ENCODE data around the gene KIAA0930.

DNA sequence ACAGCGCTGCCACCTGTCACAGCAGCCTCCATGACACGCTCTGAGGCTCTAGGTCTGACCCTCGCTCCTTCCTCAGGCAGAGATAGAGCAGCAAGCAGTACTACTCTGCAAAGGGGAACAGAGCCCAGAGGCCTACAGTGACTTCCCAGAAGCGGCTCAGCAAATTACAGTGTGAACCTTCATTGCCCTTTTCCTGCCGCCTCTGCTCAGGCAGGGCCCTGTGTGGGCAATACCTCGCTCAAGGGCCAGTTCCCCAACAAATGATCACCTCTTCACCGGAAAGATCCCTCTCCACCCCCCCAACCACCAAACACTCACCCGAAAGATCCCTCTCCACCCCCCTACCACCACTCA lies 12.3 kb downstream of the KIAA0930 start:
- TF ChIP-seq, protein P1, sequence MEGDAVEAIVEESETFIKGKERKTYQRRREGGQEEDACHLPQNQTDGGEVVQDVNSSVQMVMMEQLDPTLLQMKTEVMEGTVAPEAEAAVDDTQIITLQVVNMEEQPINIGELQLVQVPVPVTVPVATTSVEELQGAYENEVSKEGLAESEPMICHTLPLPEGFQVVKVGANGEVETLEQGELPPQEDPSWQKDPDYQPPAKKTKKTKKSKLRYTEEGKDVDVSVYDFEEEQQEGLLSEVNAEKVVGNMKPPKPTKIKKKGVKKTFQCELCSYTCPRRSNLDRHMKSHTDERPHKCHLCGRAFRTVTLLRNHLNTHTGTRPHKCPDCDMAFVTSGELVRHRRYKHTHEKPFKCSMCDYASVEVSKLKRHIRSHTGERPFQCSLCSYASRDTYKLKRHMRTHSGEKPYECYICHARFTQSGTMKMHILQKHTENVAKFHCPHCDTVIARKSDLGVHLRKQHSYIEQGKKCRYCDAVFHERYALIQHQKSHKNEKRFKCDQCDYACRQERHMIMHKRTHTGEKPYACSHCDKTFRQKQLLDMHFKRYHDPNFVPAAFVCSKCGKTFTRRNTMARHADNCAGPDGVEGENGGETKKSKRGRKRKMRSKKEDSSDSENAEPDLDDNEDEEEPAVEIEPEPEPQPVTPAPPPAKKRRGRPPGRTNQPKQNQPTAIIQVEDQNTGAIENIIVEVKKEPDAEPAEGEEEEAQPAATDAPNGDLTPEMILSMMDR (IDR thresholded peaks at IDR 0.05 in 8 of 11, conservative IDR thresholded peaks at IDR 0.05 in 3 of 11) = no peak
- no peak for TF ChIP-seq POLR2A (IDR thresholded peaks at IDR 0.05)
- peak in 1 of 3 donors; percentile 62 for TF ChIP-seq POLR2AphosphoS5 (IDR thresholded peaks at IDR 0.05)

Measured in spleen (tissue), 7 donors.